Measurements from ENCODE around the gene LMOD1. TPM values are rescaled to one million over a fixed set of nuclear protein-coding genes. Genes with fewer than 3 reads are reported as not detected.

Gene LMOD1
- total RNA-seq, 1 donor from 2014 or later, result 24.2 TPM

GRCh38 chr1:201939574-201939973, 6.8 kb downstream of the LMOD1 start:
- H3K27ac ChIP-seq, result peak overlapping the region; percentile 47
- intact Hi-C loops (cut with DNase I), result no loop called here

GRCh38 chr1:201939148-201939547, 7.2 kb downstream of the LMOD1 start:
- intact Hi-C loops (cut with DNase I), result no loop called here
- no peak overlapping the region for H3K4me3 ChIP-seq

More at GRCh38 chr1:201939574-201939973, 6.8 kb downstream of the LMOD1 start:
- H3K4me3 ChIP-seq, result no peak overlapping the region
- no peaks in the 10 kb centered on the region for H3K36me3 ChIP-seq
- H3K27me3 ChIP-seq (ENCODE audit: low read depth), result no peaks in the 10 kb centered on the region
- H3K4me1 ChIP-seq, result peaks cover 26% of the 10 kb centered on the region
- TF ChIP-seq CTCF (IDR thresholded peaks at IDR 0.05), result no peak
- H3K9me3 ChIP-seq, result no peaks in the 10 kb centered on the region
- DNase-seq (no peak), ATAC-seq (peak in 1 of 2 donors; percentile 22)

GRCh38 chr1:201938440-201939035, 7.8 kb downstream of the LMOD1 start:
- no peaks in the 10 kb centered on the region for H3K9me3 ChIP-seq
- no peaks in the 10 kb centered on the region for H3K36me3 ChIP-seq
- DNase-seq, result no peak
- intact Hi-C loops (cut with DNase I), result no loop called here
- TF ChIP-seq CTCF (IDR thresholded peaks at IDR 0.05), result no peak
- peaks cover 26% of the 10 kb centered on the region for H3K4me1 ChIP-seq
- H3K27ac ChIP-seq, result peak overlapping the region; percentile 29
- ATAC-seq, result no peak
- no peak overlapping the region for H3K4me3 ChIP-seq
- no peaks in the 10 kb centered on the region for H3K27me3 ChIP-seq (ENCODE audit: low read depth)

More at GRCh38 chr1:201939148-201939547, 7.2 kb downstream of the LMOD1 start:
- H3K4me1 ChIP-seq, result peaks cover 26% of the 10 kb centered on the region
- no peak for ATAC-seq
- TF ChIP-seq CTCF (IDR thresholded peaks at IDR 0.05), result no peak
- H3K36me3 ChIP-seq, result no peaks in the 10 kb centered on the region
- H3K27me3 ChIP-seq (ENCODE audit: low read depth), result no peaks in the 10 kb centered on the region
- DNase-seq, result no peak
- peak overlapping the region; percentile 29 for H3K27ac ChIP-seq
- H3K9me3 ChIP-seq, result no peaks in the 10 kb centered on the region

GRCh38 chr1:201937624-201938213, 8.6 kb downstream of the LMOD1 start:
- DNase-seq, result no peak
- Histone ChIP-seq H3K36me3 (no peaks in the 10 kb centered on the region), H3K4me1 (peaks cover 26% of the 10 kb centered on the region), H3K9me3 (no peaks in the 10 kb centered on the region), H3K4me3 (no peak overlapping the region), H3K27me3 (ENCODE audit: low read depth) (no peaks in the 10 kb centered on the region), H3K27ac (peak overlapping the region; percentile 29)
- TF ChIP-seq CTCF (IDR thresholded peaks at IDR 0.05), result no peak
- intact Hi-C loops (cut with DNase I), result no loop called here
- no peak for ATAC-seq

- intact Hi-C loops (cut with DNase I), result no loop called here
- Histone ChIP-seq H3K27ac (no peak overlapping the region), H3K9me3 (no peaks in the 10 kb centered on the region), H3K4me1 (peaks cover 13% of the 10 kb centered on the region), H3K27me3 (ENCODE audit: low read depth) (no peaks in the 10 kb centered on the region), H3K36me3 (no peaks in the 10 kb centered on the region), H3K4me3 (no peak overlapping the region)
- no peak for ATAC-seq
- TF ChIP-seq CTCF (IDR thresholded peaks at IDR 0.05), result no peak
- no peak for DNase-seq
Measured at GRCh38 chr1:201933840-201934430, 12.4 kb downstream of the LMOD1 start.

Measured in lower lobe of right lung (tissue), 2 donors.